HepG2 (cell line): ENCODE data around the gene TNFRSF9. TPM values are rescaled to one million over a fixed set of nuclear protein-coding genes. Genes with fewer than 3 reads are reported as not detected.

Experiments used
- ATAC-seq: fragments of 200-7000 bp; cut with Tn5 transposase; 3 replicates; pipeline ENCODE4 v1.9.1; 2020; ENCODE audit warnings: mild to moderate bottlenecking, moderate library complexity
- BruUV-seq: library from RNA; stranded (reverse); fragments of 400-500 nt; replicated peaks from 2 replicates; lab custom pipeline; 2021; lab: Mats Ljungman, UMichigan
- CTCF ChIA-PET: fragments of 300-600 bp; formaldehyde crosslinking; extraction: SDS; loops from one replicate; lab custom pipeline; 2021; ENCODE audit warnings: low total read pairs, inconsistent platforms, low intra/inter-chr PET ratio; lab: Yijun Ruan, JAX
- POLR2A ChIA-PET: fragments of 350-600 bp; sonication (Branson Sonifier 250); formaldehyde crosslinking; loops from one replicate; lab custom pipeline; 2020; ENCODE audit warnings: antibody characterized with exemption, inconsistent platforms; lab: Yijun Ruan, JAX
- DNase-seq: peaks from one replicate; pipeline ENCODE4 v3.0.0-alpha.2; 2015; ENCODE audit warnings: low spot score
- FAIRE-seq: peaks from 3 replicates; lab custom pipeline; 2011; peaks lifted over from hg19 to GRCh38; lab: Jason Lieb, UNC
- H2AFZ ChIP-seq: one replicate; pipeline ENCODE4 v1.6.1; 2011; ENCODE audit warnings: low read length, inconsistent platforms
- H3K27ac ChIP-seq: fragments of 300-600 bp; 3 replicates; pipeline ENCODE4 v1.8.0; 2011; ENCODE audit warnings: mixed run types, mild to moderate bottlenecking, mixed read lengths, low read length, inconsistent platforms; ENCODE audit not compliant: insufficient read depth; ENCODE audit errors: extremely low read length
- H3K27me3 ChIP-seq, 2 experiments: fragments of 200-600 bp in 1 of 2; 2 replicates in 1 of 2; 3 replicates in 1 of 2; pipeline versions ENCODE4 v1.6.0 to v1.8.0; 2011; ENCODE audit warnings: low read length in 2 of 2, mild to moderate bottlenecking in 2 of 2, moderate library complexity in 2 of 2, inconsistent platforms in 1 of 2; ENCODE audit not compliant: insufficient read depth in 2 of 2, control insufficient read depth in 1 of 2
- H3K36me3 ChIP-seq, 2 experiments: fragments of 200-600 bp in 1 of 2; replicated peaks in 1 of 2; 2 replicates in 1 of 2; 3 replicates in 1 of 2; pipeline versions ENCODE4 v1.5.1 to v1.8.0; 2011; ENCODE audit warnings: low read length in 2 of 2, inconsistent platforms in 1 of 2; ENCODE audit not compliant: insufficient read depth in 2 of 2, control insufficient read depth in 1 of 2
- H3K4me1 ChIP-seq: 2 replicates; pipeline ENCODE4 v1.5.1; 2012; ENCODE audit warnings: low read length, inconsistent platforms; ENCODE audit not compliant: insufficient read depth
- H3K4me2 ChIP-seq: 2 replicates; pipeline ENCODE4 v1.6.0; 2011; ENCODE audit warnings: low read depth, low read length, inconsistent platforms
- H3K4me3 ChIP-seq, 3 experiments: fragments of 200-600 bp in 1 of 3; sonication (generic), shearing (Covaris generic) in 1 of 3; replicated peaks in 1 of 3; 2 replicates each; pipeline ENCODE4 v1.5.1; 2011 to 2016; ENCODE audit warnings: low read length in 3 of 3, inconsistent platforms in 2 of 3, low read depth in 2 of 3, mild to moderate bottlenecking in 2 of 3, control low read depth in 1 of 3, mixed read lengths in 1 of 3; ENCODE audit not compliant: insufficient read depth in 1 of 3
- H3K79me2 ChIP-seq: one replicate; pipeline ENCODE4 v1.6.1; 2011; ENCODE audit warnings: low read length, inconsistent platforms; ENCODE audit not compliant: insufficient read depth
- H3K9ac ChIP-seq: 2 replicates; pipeline ENCODE4 v1.6.0; 2011; ENCODE audit warnings: mild to moderate bottlenecking, low read depth, low read length, inconsistent platforms; ENCODE audit not compliant: insufficient read depth
- H3K9me3 ChIP-seq: 2 replicates; pipeline ENCODE4 v1.5.1; 2012; ENCODE audit warnings: mild to moderate bottlenecking, low read length
- H4K20me1 ChIP-seq: 2 replicates; pipeline ENCODE4 v1.6.0; 2011; ENCODE audit warnings: inconsistent platforms, mild to moderate bottlenecking, low read length, moderate library complexity; ENCODE audit not compliant: insufficient read depth
- ELF4 ChIP-seq: sonication (generic); formaldehyde crosslinking; IDR thresholded peaks from 2 replicates; pipeline ENCODE4 v1.5.0; 2020; ENCODE audit warnings: missing genetic modification reagents, mild to moderate bottlenecking, moderate library complexity, borderline replicate concordance
- ETV5 ChIP-seq: IDR thresholded peaks from 2 replicates; pipeline ENCODE4 v1.6.1; 2018; ENCODE audit warnings: missing biosample characterization, missing genetic modification reagents, inconsistent platforms, borderline replicate concordance
- FLYWCH1 ChIP-seq: sonication (generic); formaldehyde crosslinking; IDR thresholded peaks from 2 replicates; pipeline ENCODE4 v1.8.1; 2023; ENCODE audit warnings: mild to moderate bottlenecking, missing genetic modification reagents
- GPBP1L1 ChIP-seq: sonication (generic); formaldehyde crosslinking; IDR thresholded peaks from 2 replicates; pipeline ENCODE4 v1.5.0; 2020; ENCODE audit warnings: mild to moderate bottlenecking, missing genetic modification reagents
- HNRNPK ChIP-seq: fragments of 200-400 bp; formaldehyde crosslinking; IDR thresholded peaks from 2 replicates; pipeline ENCODE4 v1.6.1; 2018; ENCODE audit warnings: low read length, low read depth, moderate library complexity, mild to moderate bottlenecking; ENCODE audit not compliant: poor library complexity, severe bottlenecking
- KDM2A ChIP-seq: sonication (generic); formaldehyde crosslinking; IDR thresholded peaks from 2 replicates; pipeline ENCODE4 v1.4.0; 2020; ENCODE audit warnings: low read depth, missing genetic modification reagents, borderline replicate concordance
- PCBP1 ChIP-seq: fragments of 200-400 bp; formaldehyde crosslinking; IDR thresholded peaks from 2 replicates; pipeline ENCODE4 v1.6.1; 2017; ENCODE audit warnings: mild to moderate bottlenecking, low read depth, low read length, borderline replicate concordance
- PCBP2 ChIP-seq: fragments of 200-400 bp; formaldehyde crosslinking; optimal IDR thresholded peaks from 2 replicates; pipeline ENCODE3; 2018; ENCODE audit warnings: low read length, low read depth; ENCODE audit not compliant: poor library complexity, severe bottlenecking
- PRPF4 ChIP-seq: fragments of 200-400 bp; formaldehyde crosslinking; IDR thresholded peaks from 2 replicates; pipeline ENCODE4 v1.6.1; 2016; ENCODE audit warnings: low read length, low read depth; ENCODE audit not compliant: poor library complexity, severe bottlenecking
- RNF219 ChIP-seq: sonication (generic); formaldehyde crosslinking; IDR thresholded peaks from 2 replicates; pipeline ENCODE4 v1.5.0; 2020; ENCODE audit warnings: mild to moderate bottlenecking, missing genetic modification reagents
- SIX4 ChIP-seq: sonication (generic); formaldehyde crosslinking; IDR thresholded peaks from 2 replicates; pipeline ENCODE4 v1.4.0; 2020; ENCODE audit warnings: missing genetic modification reagents
- SKI ChIP-seq: fragments of 450-650 bp; IDR thresholded peaks from one replicate; pipeline ENCODE4 v1.6.1; 2018; ENCODE audit warnings: mild to moderate bottlenecking; ENCODE audit not compliant: partially characterized antibody
- SMC3 ChIP-seq: IDR thresholded peaks from 2 replicates; pipeline ENCODE4 v1.6.1; 2011; ENCODE audit warnings: low read length, improper control_type of control experiment
- UBTF ChIP-seq: sonication (generic); formaldehyde crosslinking; IDR thresholded peaks from 2 replicates; pipeline ENCODE4 v1.4.0; 2020; ENCODE audit warnings: mild to moderate bottlenecking, missing genetic modification reagents
- ZNF121 ChIP-seq: sonication (generic); formaldehyde crosslinking; IDR thresholded peaks from 2 replicates; pipeline ENCODE4 v1.5.0; 2020; ENCODE audit warnings: mild to moderate bottlenecking, missing genetic modification reagents
- ZNF441 ChIP-seq: sonication (generic); formaldehyde crosslinking; IDR thresholded peaks from 2 replicates; pipeline ENCODE4 v1.7.0; 2021; ENCODE audit warnings: missing genetic modification reagents, borderline replicate concordance
- WGBS: methylation state at CpG from one replicate; pipeline ENCODE4 v1.1.6; 2017; ENCODE audit warnings: low lambda C conversion rate; 5-methylcytosine and 5-hydroxymethylcytosine counted together
- in situ Hi-C: cut with HindIII; loops from 2 replicates; pipeline ENCODE4 v1.10.0; 2017; ENCODE audit warnings: low pct_unique_long_range_greater_than_20kb; ENCODE audit not compliant: extremely low pct_ligation_motif_present
- intact Hi-C: fragments of 100-400 bp; cut with micrococcal nuclease; formaldehyde crosslinking; loops from one replicate; pipeline ENCODE4 v1.10.0; 2022; ENCODE audit not compliant: unreplicated experiment
- polyA plus RNA-seq, 8 experiments: library from polyadenylated mRNA; depleted of rRNA in 3 of 8; stranded (reverse) in 7 of 8; unstranded in 1 of 8; fragments of >200 nt; fragmentation: Illumina TruSeq in 4 of 8; extraction: Trizol in 4 of 8; gene quantifications; 2 replicates each; pipeline versions ENCODE4 v1.2.1 to v1.2.3, GENCODE V29; 2011 to 2016; ENCODE audit warnings: low read depth in 4 of 8, missing spikeins in 1 of 8, mixed read lengths in 1 of 8; ENCODE audit not compliant: insufficient read depth in 1 of 8
- total RNA-seq, 5 experiments: library from RNA; depleted of rRNA; stranded (reverse); fragments of >200 nt; fragmentation: Illumina TruSeq; extraction: Trizol; gene quantifications; 2 replicates each; pipeline ENCODE4 v1.2.3, GENCODE V29; 2016; ENCODE audit warnings: low read depth in 1 of 5

TNFRSF9 gene
- total and polyA plus RNA-seq, 2 of the 13 experiments (the other 11 are each of a cell fraction or from before 2014, with no cell fraction given), result 0.07 TPM; not detected in 1

DNA sequence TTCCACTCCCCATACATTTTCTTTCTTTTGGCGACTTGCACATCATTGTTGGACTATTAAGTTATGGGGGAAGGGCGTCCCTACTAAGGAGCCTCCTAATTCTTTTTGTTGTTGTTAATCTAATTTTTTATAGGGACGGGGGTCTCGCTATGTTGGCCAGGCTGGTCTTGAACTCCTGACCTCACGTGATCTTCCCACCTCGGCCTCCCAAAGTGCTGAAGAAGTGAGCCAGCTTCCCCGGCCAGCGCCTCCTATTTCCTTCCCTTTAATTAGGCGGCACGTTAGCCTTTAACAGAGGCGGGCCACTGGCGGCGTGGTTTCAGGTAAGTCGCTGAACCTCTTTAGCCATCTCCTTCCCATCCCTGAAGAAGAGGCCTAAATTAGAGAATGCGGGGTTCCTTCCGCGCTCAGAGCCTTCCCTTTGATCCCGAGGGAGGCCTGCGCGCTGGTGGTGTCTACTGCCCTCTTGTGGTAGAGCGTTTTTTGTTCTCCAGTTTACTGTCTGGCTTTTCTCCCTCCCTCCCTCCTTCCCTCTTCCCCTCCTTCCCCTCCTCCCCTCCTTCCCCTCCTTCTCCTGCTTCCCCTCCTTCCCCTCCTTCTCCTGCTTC, 38.1 kb downstream of the TNFRSF9 start (continued):
- TF ChIP-seq GPBP1L1 (no peak), SMC3 (peak; percentile 79), PCBP2 (peak; percentile 99), RNF219 (no peak), PCBP1 (peak; percentile 94; the same call in 1 of the 2 replicates), ZNF121 (0 out of 2 replicates have a peak, but pooled peaks have one; percentile 40), HNRNPK (peak; percentile 84)

DNA sequence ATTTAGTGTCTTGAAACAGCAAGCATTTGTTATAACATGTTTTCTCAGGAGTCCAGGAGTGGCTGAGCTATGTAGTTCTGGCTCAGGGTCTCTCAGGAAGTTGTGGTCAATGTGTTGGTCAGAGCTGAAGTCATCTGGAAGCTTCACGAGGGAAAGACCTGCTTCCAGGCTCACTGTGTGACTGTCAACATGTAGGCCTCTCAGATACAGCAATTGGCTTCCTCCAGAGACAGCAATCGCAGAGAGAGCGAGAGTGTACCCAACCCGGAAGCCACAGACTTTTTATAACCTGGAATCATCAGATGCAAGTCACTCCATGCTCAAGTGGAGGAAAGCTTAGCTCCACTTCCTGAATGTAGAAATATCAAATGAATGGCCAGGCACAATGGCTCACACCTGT, 40.9 kb downstream of the TNFRSF9 start:
- H3K4me1 ChIP-seq, result no peaks in the 10 kb centered on the region
- H3K4me2 ChIP-seq, result no peak overlapping the region
- intact Hi-C loops, result no loop called here
- H3K27me3 ChIP-seq, result peaks cover 1 to 18% of the 10 kb centered on the region in 2 experiments; a peak in 3 of 5 replicates
- H3K36me3 ChIP-seq, result no peaks in the 10 kb centered on the region
- 40% methylated on average over 4 of the region's 4 CpGs for WGBS
- no peaks in the 10 kb centered on the region for H3K79me2 ChIP-seq
- DNase-seq, result no peak
- no peak overlapping the region for H3K4me3 ChIP-seq
- no peaks in the 10 kb centered on the region for H3K9me3 ChIP-seq
- in situ Hi-C loops, result loop anchor here (5.0 kb wide), 2 partner anchors 92 to 237 kb away; no protein-coding TSS in a partner anchor
- H4K20me1 ChIP-seq, result no peaks in the 10 kb centered on the region
- ChIA-PET POLR2A (no interaction called here), CTCF (no interaction called here)
- ATAC-seq, result no peak
- H3K27ac ChIP-seq, result no peak overlapping the region
- no peak overlapping the region for H2AFZ ChIP-seq
- FAIRE-seq, result no peak
- H3K9ac ChIP-seq, result no peak overlapping the region
- BruUV-seq, result no TSS peak
- TF ChIP-seq KDM2A (CRISPR knock-in tag) (no peak), UBTF (no peak), FLYWCH1 (no peak), ZNF441 (no peak), PRPF4 (no peak), SIX4 (no peak), SKI (no peak), ELF4 (CRISPR knock-in tag) (no peak), ETV5 (CRISPR knock-in tag) (no peak)
